Globus pallidus (tissue), 1 donor: Measurements from ENCODE around the gene PPARG.

ENCODE experiments used
- DNase-seq: peaks from one replicate; pipeline ENCODE4 v3.0.0-alpha.2; 2015; ENCODE audit warnings: low spot score

PPARG gene

DNA sequence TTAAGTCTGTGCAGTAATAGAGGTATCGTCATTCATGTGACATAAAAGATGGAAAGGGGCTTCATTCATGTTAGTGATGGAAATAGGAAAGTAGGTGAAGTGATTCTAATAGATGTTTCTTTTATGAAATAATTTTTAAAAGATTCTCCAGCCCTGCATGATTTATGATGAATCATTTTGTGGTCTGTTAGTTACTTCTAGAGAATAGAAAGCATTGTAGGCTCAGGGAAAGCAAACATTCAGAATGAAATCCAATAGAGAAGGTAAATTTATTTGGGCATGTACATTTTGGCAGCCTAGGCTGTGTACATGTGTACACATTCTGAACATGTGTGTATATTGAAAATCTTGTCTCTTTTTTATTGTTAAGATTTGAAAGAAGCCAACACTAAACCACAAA, 23.1 kb downstream of the PPARG start:
- no peak for DNase-seq

DNA sequence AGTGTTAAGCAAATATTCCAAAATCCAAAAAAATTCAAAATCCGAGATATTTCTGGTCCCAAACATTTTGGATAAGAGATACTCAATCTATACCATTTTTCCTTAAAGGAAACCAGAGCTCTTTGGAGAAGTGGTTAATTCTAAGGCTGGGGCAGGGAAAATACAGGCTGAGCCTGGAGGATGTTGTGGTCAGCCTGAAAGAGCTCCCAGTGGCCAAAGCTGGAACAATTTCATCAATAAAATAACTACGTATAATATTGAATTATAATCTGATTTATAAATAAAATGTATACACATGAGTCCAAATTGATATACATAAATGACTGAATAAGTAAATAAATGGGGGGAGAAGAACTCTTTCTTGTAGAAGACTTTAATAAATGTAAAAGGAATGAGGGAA, 24.6 kb downstream of the PPARG start:
- no peak for DNase-seq

DNA sequence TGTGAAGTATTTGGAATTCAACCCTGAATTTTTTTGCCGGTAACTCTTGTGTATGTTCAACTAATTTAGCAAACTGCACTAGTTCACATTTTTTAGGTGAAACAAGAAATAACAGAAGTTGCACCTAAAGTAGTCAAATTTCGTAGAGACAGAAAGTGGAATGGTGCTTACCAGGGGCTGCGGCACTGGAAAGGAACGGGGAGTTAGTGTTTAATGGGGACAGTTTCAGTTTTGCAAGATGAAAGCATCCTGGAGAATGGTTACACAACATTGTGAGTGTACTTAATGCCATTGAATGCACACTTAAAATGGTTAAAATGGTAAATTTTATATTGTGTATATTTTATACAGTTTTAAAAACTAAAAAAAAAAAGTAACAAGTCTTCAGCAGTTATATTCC, 27.4 kb downstream of the PPARG start:
- no peak for DNase-seq

DNA sequence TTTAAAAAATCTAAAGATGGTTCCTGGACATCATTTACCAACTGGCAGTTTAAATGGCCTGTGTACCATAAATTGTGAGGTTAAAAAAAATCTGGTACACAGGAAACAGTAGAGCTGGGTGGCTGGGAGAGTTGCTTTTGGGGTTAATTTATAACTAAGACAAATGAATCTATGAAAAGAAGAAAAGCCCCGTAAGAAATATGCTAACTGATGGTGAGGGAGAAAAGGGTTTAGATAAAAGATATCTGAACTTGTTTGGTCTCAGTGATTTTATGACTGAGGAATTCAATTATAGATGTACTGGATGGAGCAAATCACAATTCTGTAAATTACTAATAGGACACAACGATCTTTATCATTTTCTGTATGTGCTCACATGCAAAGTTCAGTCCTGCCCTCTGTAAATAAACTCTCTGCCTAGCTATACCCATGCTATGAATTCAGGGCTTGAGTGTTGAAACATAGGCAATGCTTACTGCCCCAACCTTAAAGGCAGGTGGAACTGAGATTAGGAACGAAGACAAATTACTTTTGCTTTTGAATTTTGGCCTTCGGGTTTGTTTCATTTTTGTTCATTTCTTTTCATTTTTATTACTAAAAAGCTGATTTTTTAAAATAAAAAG, 28.0 kb downstream of the PPARG start:
- DNase-seq: no peak

DNA sequence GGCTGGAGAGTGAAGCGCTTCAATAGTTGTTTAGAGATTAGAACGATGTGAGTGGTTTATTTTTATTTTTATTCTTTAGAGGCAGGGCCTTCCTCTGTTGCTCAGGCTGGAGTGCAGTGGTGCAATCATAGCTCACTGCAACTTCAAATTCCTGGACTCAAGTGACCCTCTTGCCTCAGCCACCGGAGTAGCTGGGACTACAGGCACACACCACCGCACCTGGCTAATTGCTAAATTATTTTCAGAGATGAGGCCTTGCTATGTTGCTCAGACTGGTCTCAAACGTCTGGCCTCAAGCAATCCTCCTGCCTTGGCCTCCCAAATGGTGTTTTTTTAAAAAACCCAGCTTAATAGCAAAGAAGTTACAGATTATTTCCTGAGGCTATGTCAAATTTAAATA, 29.0 kb downstream of the PPARG start:
- DNase-seq: no peak

DNA sequence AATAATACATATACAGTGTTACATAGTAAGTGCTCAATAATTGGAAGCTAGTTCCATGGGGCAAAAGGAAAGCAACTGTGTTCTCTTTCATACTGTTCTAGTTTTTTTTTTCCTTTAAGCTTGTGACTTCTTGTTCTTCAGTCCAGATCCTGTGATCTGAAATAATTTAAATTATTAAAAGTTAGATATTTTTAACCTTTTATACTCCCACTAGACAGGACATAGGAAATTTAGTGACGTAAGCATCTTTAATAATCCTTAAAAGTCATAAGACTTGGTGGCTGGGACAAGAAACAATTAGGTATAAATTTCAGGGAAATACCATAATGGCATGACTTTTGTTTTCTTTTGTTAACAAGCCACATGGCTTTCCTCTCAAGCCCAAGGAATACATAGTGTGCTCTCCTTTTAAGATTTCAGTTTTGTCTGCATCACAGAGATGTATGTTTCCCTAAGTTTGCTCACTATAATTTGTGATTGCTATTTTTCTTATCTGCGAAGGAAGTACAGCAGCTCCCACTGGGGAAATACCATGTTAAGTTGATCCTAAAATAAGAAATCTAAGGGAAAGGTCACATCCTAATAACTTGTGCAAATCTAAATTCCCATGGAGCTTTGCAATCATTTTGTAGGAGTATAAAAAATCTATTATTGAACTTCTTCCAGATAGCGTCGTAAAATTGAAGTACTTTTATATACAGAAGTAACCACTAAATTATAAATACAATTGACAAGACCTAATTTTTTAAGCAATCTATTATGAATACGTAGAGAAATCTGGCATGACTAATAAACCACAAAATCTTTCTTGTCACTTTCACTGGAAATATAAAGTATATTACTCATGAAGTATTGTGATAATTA, 30.1 kb downstream of the PPARG start:
- no peak for DNase-seq

DNA sequence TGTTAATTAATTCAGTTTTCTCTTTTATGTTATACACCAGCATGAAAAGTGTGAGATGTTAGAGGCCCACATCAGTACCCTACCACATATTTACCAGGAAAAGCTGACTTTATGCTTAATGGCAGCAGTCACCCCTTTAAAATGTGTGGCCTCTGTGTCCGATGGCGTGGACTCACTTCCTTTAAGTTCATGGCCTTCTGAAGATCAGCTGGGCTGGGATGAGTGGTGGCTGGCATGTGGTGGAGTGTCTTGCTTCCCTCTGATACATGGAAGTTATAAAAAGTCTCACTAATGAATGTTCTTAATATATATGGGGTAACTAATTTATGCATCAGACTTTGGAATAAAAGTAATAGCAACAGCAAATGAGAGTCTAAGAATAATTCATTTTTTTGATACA, 32.1 kb downstream of the PPARG start:
- no peak for DNase-seq

DNA sequence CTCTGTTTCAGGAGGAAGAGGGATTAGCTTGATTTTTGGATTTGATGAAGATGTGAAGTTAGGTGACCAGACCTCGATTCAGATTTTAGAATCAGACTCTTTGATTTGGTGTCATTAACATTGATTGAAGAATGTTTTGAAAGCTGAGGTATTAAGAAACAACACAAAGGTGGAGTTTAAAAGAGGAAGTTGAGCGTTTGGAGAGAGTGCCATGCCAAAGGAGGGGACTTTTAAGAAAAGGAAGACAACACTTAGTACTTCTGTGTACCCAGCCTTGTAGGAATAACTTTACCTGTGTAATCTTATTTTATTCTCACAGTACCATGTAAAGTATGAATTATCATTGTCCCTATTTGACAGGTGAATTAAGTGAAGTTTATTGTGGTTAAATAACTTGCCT, 34.4 kb downstream of the PPARG start:
- DNase-seq: no peak

DNA sequence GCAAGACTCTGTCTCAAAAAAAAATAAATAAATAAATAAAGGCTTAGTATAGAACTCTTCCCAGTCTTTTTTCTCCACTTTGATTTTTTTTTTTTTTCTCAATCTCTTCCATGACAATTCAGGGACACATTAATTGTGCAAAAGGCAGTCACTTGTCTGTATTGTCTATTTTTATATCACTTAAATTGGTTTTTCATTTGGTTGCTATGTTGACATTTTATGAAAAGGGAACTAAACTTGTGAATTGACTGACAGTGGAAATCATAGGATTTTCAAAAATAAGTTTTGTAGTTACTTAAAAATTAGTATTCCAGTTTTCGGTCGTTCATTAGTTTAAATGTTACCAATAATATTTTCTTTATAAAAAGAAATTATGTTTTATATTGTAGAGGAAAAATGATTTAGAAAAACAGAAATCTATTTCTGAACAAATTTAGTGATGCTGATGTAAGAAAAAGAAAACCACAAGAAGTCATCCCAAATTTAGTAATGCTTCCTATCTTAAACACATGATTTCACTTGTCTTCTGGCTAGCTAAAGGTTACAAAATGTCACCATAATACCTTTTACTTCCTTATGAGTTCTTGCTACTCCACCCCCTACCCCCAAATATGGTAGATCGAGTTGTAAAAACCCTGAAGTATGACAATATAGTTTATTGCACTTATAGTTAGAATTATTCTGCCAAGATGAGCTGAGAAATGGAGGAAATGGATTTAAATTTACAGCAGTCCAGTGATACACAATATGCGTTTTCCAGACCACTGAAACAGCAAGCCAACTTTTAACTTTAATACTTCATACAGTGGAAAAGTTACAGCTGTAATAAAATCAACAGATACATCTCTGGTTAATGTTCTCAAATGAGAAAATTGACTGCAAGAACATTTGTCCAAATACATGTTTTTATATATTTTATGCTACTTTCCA, 37.0 kb downstream of the PPARG start:
- DNase-seq: no peak

DNA sequence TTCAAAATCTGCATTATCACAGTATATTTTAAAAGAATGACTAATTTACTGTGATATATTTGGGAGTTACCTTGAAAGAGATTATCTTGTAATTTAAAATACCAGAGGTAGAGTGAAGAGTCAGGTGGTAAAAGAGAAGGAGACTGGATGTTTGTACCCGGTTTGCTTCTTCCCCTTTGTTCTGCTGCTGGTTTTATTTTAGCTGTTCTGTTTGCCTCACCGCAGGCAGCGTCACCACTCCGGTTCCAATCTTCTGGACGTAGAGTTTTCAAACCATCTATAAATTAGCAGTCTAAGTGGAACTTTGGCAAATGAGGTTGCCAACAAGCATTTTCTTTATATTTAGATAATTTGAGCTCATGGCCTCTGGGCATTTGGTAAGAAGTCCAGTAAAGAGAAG, 38.2 kb downstream of the PPARG start:
- no peak for DNase-seq

DNA sequence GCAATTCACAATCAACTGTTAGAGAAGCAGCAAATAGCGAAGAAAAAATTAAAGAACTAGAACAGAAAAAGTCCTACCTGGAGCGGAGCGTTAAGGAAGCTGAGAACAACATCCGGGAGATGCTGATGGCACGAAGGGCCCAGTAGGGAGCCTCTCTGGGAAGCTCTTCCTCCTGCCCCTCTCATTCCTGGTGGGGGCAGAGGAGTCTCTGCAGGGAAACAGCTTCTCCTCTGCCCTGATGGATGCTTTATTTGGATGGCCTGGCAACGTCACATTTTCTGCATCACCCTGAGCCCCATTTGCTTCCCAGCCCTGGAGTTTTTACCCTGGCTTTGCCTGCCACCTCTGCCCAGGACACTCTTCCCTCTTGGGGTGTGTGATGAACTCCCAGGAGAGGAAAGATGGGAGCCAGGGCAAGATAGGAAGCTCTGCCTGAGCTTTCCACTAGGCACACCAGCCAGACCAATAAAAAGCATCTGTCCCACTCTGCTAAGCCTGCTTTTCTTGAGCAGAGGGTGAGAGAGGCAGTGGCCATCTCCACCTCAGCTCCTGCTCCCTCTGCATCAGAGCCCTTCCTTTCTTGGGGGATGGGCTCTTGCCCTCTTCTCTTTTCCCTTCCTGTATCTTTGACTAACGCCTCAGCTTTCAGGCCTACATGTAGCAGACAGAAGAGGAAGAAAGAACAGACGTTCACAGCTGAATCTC, 39.4 kb downstream of the PPARG start:
- DNase-seq: peak; percentile 14

DNA sequence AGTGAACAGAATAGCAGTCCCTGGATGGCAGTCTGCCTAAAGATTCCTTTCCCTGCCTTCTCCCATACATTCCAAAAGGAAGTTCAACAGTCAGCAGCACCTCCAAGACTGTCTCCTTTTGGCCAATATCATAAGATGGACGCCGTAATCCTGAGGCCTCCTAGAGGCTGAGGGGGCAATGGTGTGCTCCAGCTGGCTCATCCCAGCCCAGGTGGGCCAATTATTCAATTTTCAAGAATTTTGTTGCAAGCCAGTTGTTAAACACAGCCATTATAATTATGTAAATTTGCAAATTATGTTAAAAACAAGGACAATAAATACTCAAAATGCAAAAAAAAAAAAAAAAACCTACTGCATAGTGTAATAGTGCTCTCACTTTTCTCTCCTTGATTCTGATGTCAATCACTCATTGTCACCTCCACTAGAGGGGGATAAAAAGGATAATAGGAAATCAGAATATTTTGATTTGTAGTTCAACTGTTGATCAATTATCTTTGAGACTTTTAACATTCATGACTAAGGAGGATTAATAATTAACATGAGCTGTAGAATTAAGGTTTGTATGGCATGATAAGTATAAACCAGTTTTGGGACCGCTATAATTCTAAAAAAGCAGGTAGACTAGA, 40.1 kb downstream of the PPARG start:
- DNase-seq: no peak

DNA sequence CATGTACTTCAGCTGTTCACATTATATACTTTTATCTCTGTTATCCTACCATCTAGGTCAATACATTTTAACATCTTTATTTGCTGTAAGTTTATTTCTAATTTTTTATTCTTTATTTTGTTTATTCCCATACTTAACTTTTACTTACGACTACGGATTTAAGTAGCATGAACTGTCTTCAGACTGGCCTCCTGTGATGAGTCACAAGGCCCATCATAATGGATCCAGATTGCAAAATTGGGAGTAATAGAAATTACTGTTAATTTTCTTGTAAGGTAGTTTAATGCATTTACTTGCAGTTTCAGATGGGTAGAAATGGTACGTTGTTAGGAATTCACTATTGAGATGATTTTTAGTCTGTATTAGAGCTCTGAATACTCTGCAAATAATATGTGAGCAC, 45.9 kb downstream of the PPARG start:
- DNase-seq: no peak

DNA sequence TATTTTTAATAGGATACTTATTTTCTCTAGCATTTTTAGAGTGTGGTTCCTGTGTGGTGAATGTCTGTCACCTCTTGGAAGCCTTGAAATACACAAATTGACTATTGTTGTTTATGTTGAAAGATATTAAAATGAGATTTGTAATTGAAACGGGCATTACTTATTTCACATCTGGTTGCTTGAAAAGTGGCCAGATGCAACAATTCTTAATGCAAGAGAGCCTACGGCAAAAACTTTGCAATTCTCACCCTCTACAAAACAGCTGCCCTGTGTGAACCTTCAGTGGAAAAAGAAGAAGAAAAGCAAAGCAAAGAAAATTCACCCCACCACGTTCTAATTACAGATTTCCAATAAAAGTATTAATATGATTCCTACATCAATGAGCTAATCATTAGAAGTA, 46.6 kb downstream of the PPARG start:
- no peak for DNase-seq

DNA sequence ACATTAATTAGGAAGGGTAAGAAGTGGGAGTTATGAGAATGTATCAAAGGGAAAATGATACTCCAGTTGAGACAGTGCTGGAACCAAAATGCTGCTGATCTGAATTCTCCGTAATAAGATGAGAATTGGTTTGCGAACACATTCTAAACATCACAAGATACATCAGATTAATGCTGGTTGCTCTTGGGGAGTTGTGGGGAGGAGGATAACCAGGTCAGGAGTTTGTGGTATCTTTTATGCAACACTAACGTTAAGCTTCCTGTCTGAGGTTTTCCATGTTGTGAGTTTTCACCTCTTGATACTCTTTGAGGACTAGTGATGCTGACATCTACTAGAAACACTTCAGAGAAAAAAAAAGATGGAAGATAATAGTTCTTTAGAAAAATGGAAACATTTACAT, 47.2 kb downstream of the PPARG start:
- DNase-seq: no peak

DNA sequence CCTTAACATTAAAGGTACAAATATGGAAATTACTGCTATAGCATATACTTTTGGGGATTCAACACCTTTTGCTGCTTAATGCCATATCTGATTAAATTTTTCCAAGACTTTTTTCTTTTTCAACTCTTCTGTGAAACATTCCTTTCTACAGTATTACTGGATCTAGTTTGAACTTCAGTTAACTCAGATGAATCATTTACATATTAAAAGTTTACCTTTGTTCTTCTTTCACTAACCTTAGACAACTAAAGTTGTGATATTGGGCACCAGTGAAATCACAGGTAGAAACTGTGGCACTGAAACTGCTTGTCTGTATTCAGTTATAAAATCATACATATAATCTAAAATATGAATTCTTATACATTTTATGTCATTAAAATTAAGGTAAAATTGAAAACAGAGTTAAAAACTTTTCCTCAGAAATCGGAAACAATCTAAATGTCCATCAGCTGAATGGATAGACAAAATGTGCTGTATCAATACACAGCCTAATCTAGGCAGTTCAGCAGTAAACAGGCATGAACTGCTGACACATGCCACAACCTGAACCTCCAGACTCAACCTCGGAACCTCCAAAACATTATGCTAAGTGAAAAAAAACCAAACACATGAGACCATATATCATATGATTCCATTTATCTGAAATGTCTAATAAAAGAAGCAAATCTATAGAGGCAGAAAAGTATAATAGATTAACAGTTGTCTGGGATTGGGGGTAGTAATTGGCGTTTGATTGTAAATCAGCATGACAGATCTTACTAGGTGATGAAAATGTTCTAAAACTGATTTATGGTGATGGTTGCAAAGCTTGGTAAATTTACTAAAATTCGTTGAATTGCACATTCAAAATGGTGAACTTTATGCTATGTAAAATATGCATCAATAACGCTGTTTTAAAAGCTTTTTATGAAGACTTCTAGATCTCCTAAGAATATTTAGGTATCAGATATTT, 50.0 kb downstream of the PPARG start:
- DNase-seq: no peak

DNA sequence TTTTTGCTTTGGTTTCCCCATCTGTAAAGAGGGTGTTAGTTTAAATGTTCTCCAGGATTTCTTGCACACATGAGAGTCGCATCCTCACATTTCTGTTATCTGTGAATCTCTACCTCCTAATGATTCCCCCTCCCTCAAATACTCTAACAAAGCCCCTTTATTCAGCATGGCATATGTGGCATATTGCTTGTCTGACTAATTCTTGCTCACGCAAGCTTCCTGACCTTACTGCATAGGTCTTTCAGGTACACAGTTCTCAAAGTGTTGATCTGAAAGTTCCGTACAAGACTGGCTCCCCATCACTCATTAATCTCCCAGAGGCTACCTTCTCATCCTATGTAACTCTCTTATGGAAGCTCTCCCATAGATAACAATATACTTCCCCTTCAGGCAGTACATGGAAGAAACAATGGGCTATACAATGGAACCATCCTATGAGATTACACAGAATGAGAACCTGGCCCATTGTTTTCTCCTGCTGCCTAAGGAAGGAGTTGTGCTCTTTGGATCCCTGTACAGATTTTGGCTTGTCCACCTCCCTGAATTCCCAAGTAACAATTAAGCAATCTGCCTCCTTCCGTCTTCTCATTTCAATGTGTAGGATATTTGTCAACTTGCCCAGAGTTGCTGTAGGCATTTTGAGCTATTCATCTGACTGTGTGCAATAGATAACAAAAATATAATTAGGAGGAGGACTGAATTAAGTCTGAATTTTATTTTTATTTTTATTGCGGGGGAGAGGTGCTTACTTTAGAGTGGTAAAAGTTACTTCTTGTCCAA, 51.0 kb downstream of the PPARG start:
- DNase-seq: no peak

DNA sequence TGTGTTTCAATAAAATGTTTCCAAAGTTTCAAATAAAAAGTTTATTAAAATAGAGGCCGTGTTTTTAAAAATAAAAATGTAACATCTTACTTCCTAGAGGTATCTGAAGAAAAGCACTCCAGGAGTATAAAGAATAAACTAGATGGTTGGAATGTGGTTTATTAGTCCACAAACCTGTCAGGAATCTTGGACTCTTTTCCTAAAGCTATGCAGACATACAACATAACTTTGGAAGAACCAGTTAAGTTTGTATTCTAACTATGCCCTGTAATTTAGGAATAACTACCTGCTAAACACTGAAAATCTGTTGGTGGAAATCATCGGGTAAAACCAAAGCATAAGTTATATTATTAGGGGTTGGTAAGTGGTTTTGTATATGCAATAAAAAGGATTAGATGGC, 51.6 kb downstream of the PPARG start:
- DNase-seq: no peak

DNA sequence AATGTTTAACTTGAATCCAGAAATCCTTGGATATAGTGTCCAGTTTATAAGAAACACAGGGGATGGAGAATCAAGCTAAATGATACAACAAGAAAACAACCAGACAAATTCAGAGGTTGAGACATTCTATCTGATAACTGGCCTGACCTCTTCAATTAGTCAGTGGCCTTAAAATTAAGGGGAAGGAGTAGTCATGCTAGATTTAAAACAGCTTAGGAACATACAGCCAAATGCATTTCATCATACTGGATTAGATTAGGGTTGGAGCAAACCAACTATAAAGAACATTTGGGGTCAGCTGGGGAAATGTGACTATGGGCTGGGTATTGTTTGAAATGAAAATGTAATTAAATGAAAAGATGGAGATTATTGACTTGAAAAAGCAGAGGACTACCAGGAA, 53.3 kb downstream of the PPARG start:
- DNase-seq: no peak

DNA sequence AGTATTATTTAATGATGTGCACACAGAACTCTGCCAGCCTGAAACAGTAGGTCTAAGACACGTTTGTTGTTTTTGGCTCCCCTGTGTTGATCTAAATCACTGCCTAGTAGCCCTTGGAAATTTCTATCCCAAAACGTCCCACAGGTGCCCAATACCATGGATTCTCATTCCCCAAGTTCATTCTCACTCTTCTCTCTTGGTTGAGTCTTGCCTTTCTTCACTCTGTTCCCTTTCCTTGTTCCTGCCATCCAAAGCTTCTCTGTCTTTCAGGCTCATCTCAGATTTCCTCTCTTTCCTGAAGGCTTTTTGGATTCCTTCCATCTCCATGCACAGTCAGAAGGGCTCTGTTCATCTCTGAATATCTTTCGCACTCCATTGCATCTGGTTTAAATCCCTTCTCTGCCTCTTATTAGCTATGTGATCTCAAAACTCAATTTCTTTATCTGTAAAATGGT, 54.2 kb downstream of the PPARG start:
- no peak for DNase-seq
